GM18858 (cell line): Measurements from ENCODE around the gene PSMG4.
"Not testable (repeated sequence)": the region's sequence is repeated elsewhere in the genome, so short reads cannot be mapped to it uniquely, and the experiment has no call there.

Experiments
- ATAC-seq: cut with Tn5 transposase; IDR thresholded peaks from one replicate; pipeline ENCODE4 v1.9.1; 2021; ENCODE audit not compliant: unreplicated experiment

Gene PSMG4

GRCh38 chr6:3230256-3230882, 28.4 kb upstream of the PSMG4 start:
- no peak for ATAC-seq

- no peak for ATAC-seq
Measured at GRCh38 chr6:3230900-3231246, 27.9 kb upstream of the PSMG4 start.

DNA sequence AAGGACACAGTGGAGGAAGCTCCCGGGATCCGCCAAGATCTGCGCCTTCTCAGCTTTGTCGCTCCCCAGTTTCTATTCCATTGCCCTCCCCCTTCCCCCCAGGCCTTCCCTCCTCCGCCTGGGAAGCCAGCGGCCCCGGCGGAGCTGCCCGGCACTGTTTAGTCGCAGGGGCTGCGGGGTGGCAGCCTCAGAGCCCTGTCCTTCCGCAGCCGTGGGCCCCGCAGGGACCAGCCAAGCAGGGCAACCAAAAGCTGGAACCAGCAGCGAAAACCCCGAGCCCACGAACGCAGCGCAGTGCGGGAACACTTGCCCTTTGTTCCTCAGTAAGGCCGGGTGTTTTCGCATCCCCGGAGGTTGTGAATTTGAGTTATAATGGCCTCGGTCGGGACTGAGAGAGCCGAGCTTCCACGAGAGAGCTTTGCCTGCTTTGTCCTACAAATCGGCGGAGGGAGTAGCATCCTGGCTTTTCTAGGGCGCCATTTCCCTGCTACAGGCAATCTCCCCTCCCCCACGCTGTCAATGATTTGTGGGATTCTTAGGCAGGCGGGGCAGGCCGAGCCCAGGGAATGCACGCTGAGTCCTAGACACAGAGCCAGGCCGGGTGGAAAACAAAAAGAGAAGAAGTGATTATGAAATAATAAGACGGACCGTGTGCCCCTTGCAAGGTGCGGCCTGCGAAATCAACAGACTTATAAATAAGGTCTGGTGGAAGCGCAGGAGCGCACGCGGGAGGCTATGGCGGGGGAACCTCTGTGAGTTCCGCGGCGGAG, 27.3 kb upstream of the PSMG4 start:
- ATAC-seq, result no peak

- ATAC-seq, result no peak
Measured at GRCh38 chr6:3232017-3232945, 26.5 kb upstream of the PSMG4 start.

GRCh38 chr6:3233321-3233720, 25.4 kb upstream of the PSMG4 start:
- ATAC-seq, result no peak

- no peak for ATAC-seq
Measured at GRCh38 chr6:3233904-3234303, 24.8 kb upstream of the PSMG4 start.

DNA sequence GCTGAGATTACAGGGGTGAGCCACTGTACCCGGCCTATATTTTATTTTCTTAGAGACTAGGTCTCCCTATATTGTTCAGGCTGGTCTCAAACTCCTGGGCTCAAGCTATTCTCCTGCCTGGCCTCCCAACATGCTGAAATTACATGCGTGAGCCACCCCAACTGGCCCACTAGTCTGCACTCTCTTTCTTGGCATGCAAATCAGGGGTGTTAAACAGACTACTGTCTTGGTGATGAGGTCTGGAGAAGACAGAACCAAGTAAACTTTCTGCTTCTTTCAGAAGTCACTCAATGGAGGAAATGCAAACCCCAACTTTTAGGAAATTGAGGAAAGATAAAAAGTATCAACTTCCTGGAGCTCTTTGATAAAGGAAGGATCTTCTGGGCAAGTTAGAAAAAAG, 23.3 kb upstream of the PSMG4 start:
- ATAC-seq, result no peak

DNA sequence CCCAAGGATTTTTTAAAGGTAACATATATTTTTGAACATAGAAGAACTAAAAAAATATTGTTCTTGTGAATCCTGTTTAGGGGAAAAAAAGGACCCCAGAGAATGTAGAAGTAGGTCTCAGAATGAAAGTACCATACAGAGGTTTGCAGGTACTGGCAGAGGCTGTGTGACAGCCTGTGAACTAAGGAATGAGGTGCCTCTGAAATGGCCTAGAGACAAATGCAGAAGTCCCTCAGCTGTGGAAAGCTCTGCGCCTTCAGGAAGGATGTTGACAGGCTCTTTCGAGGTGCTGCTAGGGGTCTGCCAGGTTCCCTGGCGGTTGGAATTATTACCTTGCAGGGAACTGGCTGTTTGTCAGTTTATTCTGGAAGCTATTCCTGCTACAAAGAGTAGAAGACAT, 22.7 kb upstream of the PSMG4 start:
- ATAC-seq, result no peak

DNA sequence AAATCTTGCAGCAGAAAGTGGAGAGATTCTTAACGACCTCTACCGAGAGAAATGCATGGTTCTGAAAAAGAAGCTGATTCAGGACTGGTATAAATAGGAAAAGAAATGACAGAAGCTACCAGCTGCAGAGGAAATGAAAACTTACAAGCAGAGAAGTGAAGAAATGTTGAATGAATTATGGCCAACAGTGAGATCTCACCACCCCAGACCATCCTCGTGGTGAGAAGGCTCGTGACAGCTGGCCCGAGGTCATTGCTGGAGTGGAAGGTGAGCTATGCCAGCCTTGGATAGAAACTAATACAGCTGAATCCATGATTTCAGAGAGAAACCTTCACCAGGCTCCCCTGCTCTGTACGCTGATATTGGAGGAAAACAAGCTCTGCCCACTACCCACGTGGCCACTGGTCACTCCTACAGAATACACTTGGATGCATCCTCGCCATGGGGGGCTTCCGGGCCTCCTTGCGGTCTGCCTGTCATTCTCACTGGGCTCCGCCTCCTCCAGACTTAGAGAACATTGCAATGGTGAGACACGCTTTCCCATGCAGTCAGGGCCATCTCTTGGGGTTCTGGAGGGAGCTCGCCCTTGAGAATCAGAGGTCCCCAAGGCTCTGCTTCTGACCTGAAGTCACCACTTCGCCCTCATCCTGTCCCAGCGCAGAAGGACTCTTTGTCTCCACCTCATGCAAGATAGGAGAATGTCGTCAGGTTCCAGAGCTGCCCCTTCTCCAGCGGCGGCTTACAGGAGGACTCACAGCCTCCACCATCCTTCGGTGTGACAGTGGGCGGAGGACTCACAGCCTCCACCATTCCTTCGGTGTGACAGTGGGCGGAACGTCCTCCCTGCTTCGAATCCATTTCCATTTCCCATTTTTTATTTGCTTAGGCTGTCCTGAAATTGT, 20.7 kb upstream of the PSMG4 start:
- no peak for ATAC-seq

GRCh38 chr6:3239110-3239830, 19.5 kb upstream of the PSMG4 start:
- no peak for ATAC-seq

DNA sequence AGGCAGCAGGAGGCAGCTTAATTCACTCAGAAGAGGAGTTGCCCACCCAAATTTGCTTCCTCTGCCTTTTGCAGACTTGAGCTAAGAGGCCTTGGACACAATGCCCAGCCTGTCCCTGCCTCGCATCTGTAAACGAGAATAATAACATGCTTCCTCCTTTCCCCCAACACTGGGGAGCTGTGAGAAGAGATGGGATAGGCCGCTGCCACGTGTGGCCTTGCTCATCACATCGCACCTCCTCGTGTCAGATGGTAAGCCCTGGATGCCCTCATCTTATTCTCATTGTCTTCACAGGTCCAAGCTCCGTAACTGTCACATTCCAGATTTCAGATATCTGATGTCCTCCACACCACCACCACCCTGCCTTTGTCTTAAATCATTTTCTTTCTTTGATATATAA, 18.2 kb upstream of the PSMG4 start:
- ATAC-seq, result no peak

GRCh38 chr6:3241745-3242144, 17.0 kb upstream of the PSMG4 start:
- ATAC-seq, result not testable (repeated sequence)

- no peak for ATAC-seq
Measured at GRCh38 chr6:3242768-3243167, 16.0 kb upstream of the PSMG4 start.

DNA sequence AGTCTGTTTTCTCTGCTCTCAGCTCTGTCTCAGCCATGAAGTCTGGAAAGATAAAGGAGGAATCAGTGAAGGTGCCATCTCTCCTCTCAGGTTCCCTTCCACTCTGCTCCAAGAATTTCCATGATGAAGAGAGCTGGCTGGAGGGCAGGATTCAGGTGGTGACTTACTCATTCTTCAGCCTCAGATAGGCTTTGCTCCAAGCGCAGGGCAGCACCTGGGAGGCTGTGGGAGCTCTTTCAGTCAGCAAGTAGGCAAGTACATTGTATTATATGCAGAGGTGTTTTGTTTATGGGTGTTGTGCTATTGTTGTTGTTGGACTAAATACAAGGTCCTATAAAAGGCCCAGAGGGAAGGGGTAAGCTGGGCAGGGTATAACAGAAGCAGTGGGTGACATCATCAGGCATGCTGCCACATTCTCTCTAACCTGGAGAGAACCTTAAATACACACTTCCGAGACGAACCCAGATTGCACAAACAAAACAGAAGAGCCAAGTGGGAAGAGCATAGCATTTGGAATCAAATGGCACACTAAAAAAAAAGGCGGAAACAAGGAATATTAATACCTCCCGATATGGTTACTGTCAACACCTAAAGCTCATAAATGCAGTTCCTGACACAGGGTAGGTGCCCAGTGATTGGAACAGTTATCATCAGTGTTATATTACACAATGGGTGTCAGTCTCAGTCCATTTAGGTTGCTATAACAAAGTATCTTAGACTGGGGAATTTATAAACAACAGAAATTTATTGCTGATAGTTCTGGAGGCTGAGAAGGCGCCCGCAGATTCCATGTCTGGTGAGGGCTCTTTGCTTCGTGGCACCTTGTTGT, 14.5 kb upstream of the PSMG4 start:
- no peak for ATAC-seq

- ATAC-seq, result not testable (repeated sequence)
Measured at GRCh38 chr6:3244832-3245161, 13.9 kb upstream of the PSMG4 start.

- ATAC-seq, result no peak
Measured at GRCh38 chr6:3245216-3245615, 13.5 kb upstream of the PSMG4 start.

DNA sequence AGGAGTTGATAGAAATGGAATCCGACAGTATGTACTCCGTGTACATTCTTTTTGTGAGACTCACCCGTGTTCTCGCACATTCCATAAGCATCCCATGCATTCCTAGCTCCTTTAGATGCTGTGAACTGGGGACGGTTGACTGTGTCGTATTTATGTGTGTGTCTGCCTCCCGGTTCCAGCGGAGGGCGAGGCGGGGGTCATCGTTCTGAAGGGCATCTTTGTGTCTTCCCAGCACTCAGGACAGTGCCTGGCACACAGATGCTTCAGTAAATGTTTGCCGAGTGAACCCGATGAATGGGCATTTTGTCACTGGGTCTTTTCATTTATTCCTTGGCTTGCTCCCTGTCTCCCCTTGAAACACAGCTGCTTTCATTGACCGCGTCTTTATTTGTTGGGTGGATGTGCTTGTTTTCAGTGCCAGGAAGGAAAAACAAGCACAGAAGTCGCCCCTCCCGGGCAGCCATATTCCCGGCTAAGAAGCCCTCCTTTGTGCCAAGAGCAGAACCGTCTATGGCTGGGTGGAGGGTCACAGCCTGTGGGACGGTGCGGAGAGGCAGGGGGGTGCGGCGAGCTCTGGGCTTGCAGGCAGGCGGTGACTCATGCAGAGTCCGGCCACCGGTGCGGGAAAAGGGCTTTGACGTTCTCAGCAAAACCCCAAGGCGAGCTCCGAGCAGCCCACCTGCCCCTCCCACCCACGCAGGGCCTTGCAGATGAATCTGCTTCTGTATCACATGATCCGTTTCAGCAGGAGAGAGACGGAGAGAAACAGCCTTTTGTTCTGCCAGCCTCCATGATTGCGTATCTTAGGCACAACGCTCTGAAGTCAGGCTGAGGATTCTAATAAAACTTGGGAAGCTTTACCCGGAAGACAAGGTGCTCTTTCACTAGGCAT, 11.2 kb upstream of the PSMG4 start:
- ATAC-seq, result no peak

DNA sequence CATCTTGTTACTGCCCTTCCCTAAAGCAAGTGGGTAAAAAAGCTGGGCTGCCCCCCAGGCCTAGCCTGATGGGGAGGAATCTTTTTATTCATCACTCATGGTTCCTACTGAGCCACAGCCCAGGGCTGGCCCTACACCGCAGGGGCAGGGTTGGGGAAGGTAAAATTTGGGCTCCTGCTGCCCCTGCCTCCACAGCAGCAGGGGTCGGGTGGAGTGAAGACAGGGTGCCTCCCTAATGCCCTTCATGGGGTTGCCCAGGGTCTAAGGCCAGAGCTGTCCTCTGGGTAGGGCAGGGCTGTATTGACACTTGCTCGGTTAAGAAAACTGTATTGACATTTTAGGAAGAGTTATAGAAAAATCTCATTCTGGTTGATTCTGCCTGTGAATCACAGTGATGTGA, 8.9 kb upstream of the PSMG4 start:
- ATAC-seq, result no peak
